Right lobe of liver (tissue), 4 donors: ENCODE data around the gene CNOT4.

Experiments used
- POLR2A ChIP-seq: fragments of 450-650 bp; IDR thresholded peaks from one replicate; pipeline ENCODE4 v1.6.1; 2017; ENCODE audit warnings: antibody characterized with exemption, mild to moderate bottlenecking
- TF ChIP-seq, protein P1 (sequence below), 4 donors: fragments of 200-600 bp in 3 of 4; fragments of 450-650 bp in 1 of 4; IDR thresholded peaks; one replicate each; pipeline versions ENCODE4 v1.5.1 to v1.8.0; 2016 to 2022; ENCODE audit warnings: antibody characterized with exemption in 4 of 4, mild to moderate bottlenecking in 2 of 4
- donor health status: DM: no; HTN: no; CAD: no.
- donor health status: DM: no; HTN: no; CAD: no.
- donor health status: DM: no; HTN: yes; CAD: no.

GRCh38 chr7:135322571-135323340 is 187.1 kb downstream of the CNOT4 start:
- TF ChIP-seq, protein P1, sequence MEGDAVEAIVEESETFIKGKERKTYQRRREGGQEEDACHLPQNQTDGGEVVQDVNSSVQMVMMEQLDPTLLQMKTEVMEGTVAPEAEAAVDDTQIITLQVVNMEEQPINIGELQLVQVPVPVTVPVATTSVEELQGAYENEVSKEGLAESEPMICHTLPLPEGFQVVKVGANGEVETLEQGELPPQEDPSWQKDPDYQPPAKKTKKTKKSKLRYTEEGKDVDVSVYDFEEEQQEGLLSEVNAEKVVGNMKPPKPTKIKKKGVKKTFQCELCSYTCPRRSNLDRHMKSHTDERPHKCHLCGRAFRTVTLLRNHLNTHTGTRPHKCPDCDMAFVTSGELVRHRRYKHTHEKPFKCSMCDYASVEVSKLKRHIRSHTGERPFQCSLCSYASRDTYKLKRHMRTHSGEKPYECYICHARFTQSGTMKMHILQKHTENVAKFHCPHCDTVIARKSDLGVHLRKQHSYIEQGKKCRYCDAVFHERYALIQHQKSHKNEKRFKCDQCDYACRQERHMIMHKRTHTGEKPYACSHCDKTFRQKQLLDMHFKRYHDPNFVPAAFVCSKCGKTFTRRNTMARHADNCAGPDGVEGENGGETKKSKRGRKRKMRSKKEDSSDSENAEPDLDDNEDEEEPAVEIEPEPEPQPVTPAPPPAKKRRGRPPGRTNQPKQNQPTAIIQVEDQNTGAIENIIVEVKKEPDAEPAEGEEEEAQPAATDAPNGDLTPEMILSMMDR (IDR thresholded peaks at IDR 0.05), result no peak
- no peak for TF ChIP-seq POLR2A
